Measurements from ENCODE around the gene NAPB. TPM values are rescaled to one million over a fixed set of nuclear protein-coding genes. Genes with fewer than 3 reads are reported as not detected.

Gene NAPB
- total RNA-seq, 2 donors from 2014 or later = 9.9 to 12.7 TPM

DNA sequence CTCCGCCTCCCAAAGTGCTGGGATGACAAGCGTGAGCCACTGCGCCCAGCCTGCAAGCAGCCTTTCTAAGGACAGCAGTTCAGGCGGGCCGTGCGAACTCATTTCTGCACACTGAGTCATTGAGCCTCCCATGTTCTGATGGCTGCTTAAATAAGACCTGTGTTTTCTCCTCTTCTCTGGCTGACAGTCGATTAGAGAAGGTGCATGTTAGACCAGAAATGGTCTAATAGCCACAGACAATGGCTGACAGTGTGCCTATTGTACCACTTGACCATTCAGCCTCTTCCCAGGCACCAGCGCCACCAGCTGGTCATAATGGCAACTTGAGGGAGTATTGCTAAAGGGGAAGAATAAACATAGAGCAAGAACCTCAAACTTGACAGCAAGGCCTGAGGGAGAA lies 25.2 kb upstream of the NAPB start:
- Histone ChIP-seq H3K9me3 (no peaks in the 10 kb centered on the region), H3K4me1 (no peaks in the 10 kb centered on the region), H3K36me3 (replicated peaks in 1 of 2; ENCODE audit: insufficient read depth in 1 of 2, low read depth in 2 of 2) (no peaks in the 10 kb centered on the region), H3K27me3 (no peaks in the 10 kb centered on the region), H3K27ac (no peak overlapping the region), H3K4me3 (no peak overlapping the region)
- TF ChIP-seq, protein P1, sequence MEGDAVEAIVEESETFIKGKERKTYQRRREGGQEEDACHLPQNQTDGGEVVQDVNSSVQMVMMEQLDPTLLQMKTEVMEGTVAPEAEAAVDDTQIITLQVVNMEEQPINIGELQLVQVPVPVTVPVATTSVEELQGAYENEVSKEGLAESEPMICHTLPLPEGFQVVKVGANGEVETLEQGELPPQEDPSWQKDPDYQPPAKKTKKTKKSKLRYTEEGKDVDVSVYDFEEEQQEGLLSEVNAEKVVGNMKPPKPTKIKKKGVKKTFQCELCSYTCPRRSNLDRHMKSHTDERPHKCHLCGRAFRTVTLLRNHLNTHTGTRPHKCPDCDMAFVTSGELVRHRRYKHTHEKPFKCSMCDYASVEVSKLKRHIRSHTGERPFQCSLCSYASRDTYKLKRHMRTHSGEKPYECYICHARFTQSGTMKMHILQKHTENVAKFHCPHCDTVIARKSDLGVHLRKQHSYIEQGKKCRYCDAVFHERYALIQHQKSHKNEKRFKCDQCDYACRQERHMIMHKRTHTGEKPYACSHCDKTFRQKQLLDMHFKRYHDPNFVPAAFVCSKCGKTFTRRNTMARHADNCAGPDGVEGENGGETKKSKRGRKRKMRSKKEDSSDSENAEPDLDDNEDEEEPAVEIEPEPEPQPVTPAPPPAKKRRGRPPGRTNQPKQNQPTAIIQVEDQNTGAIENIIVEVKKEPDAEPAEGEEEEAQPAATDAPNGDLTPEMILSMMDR (IDR thresholded peaks at IDR 0.05) = peak in 6 of 7 experiments; percentile 27 to 58 (median 52)
- TF ChIP-seq POLR2A (IDR thresholded peaks at IDR 0.05) = no peak
- intact Hi-C loops (cut with DNase I) = no loop called here
- 68 to 71% methylated on average over 8 of the region's 8 CpGs for WGBS, 2 donors
- DNase-seq (peak; percentile 36 to 64 (median 59)), ATAC-seq (no peak)

DNA sequence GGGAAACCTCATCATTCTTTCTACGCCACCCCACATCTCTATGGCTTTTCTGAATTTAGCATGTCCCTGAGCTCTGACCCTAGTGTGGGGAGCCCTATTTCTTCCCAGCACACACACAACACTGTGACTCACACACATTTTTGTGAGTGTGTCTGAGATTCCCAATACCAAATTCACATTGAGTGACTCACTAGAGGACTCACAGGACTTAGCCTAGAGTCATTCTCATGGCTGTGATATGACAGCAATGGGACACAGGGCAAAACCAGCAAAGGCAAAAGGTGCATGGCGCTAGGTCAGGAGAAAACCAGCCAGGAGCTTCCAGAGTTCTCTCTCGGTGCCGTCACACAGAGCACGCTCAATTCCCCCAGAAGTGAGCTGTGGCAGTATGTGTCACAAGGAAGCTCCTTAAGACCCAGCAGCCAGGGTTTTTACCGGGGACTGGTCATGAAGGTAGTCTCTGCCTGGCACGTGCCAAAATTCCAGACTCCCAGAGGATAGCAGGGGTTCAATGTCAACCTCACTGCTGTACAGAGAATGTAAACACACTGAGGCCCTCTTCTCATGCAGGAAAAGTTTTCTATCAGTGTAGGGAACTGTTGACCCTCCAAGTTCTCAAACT lies 24.4 kb upstream of the NAPB start:
- Histone ChIP-seq H3K27me3 (no peaks in the 10 kb centered on the region), H3K4me3 (no peak overlapping the region), H3K9me3 (no peaks in the 10 kb centered on the region), H3K4me1 (no peaks in the 10 kb centered on the region), H3K27ac (no peak overlapping the region), H3K36me3 (replicated peaks in 1 of 2; ENCODE audit: insufficient read depth in 1 of 2, low read depth in 2 of 2) (no peaks in the 10 kb centered on the region)
- ATAC-seq (no peak), DNase-seq (no peak)
- WGBS, 2 donors = 58 to 85% methylated on average over 7 of the region's 7 CpGs
- intact Hi-C loops (cut with DNase I) = no loop called here
- TF ChIP-seq POLR2A (IDR thresholded peaks at IDR 0.05) = no peak
- TF ChIP-seq, protein P1 (IDR thresholded peaks at IDR 0.05) = no peak

DNA sequence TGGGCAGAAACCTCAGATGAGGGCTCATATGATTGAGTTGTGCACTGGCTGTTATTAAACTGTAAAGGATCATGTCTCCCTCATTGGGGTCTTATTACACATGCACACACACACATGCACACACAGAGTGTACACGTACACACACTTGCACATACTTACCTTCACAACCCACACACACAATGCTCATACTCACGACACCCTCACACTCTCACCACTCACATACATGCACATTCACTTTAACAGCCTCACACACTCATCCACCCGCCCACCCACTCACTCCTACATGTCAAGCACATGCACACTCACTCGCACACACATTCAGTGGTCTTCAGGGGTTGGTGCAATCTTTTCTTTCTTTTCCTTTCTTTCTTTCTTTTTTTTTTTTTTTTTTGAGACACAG lies 23.6 kb upstream of the NAPB start:
- WGBS, 2 donors = 67 to 80% methylated on average over 4 of the region's 4 CpGs
- no peak overlapping the region for H3K27ac ChIP-seq
- intact Hi-C loops (cut with DNase I) = no loop called here
- no peaks in the 10 kb centered on the region for H3K27me3 ChIP-seq
- no peaks in the 10 kb centered on the region for H3K4me1 ChIP-seq
- no peak overlapping the region for H3K4me3 ChIP-seq
- no peak for TF ChIP-seq POLR2A (IDR thresholded peaks at IDR 0.05)
- TF ChIP-seq, protein P1 (IDR thresholded peaks at IDR 0.05) = no peak
- ATAC-seq (no peak), DNase-seq (no peak)
- H3K36me3 ChIP-seq (replicated peaks in 1 of 2; ENCODE audit: insufficient read depth in 1 of 2, low read depth in 2 of 2) = no peaks in the 10 kb centered on the region
- H3K9me3 ChIP-seq = no peaks in the 10 kb centered on the region

DNA sequence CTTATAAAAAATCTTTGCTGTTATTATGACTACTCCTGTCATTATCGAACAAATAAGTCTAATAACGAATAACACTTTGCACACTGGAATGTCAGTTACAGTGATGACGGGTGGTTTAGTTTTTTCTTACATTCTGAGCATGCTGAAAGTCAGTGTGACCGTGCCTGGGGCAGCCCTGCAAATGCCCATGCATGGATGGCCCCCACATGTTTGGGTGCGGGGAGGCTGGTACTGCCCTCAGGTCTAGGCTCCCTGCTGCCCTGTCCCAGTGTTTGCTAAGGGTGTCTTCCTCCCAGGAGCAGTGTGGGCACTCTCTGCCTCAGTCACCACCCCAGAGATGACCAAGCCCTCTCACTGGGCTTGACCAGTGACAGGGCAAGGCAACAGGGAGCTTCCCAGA lies 21.1 kb upstream of the NAPB start:
- TF ChIP-seq POLR2A (IDR thresholded peaks at IDR 0.05) = no peak
- TF ChIP-seq, protein P1 (IDR thresholded peaks at IDR 0.05) = no peak
- intact Hi-C loops (cut with DNase I) = no loop called here
- no peaks in the 10 kb centered on the region for H3K27me3 ChIP-seq
- WGBS, 2 donors = 64 to 70% methylated on average over 4 to 5 of the region's 5 CpGs
- H3K9me3 ChIP-seq = no peaks in the 10 kb centered on the region
- no peak overlapping the region for H3K4me3 ChIP-seq
- no peaks in the 10 kb centered on the region for H3K36me3 ChIP-seq (replicated peaks in 1 of 2; ENCODE audit: insufficient read depth in 1 of 2, low read depth in 2 of 2)
- DNase-seq = no peak
- no peak overlapping the region for H3K27ac ChIP-seq
- ATAC-seq = no peak
- H3K4me1 ChIP-seq = no peaks in the 10 kb centered on the region

DNA sequence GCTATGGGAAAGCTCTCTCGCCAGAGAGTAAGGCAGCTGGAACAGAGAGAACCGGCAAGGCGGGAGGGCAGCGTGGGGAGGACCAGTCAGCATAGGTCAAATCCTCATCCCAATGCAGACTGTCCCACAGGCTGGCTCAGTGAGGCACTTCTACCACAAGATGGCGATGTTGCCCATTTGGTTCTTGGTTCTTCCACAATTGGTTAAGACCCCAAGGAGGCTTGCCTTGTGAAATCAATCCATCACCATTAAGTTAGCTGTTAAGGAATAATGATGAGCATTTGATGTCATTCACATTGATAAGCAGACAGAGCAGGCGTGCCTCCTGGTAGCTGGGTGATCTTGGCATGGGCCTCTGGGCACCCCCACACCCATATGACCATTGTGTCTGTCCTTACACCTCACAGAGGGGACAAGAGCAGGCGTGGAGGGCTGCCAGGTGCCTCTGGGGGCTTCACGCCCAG lies 20.6 kb upstream of the NAPB start:
- H3K27ac ChIP-seq = no peak overlapping the region
- no peaks in the 10 kb centered on the region for H3K9me3 ChIP-seq
- TF ChIP-seq, protein P1 (IDR thresholded peaks at IDR 0.05) = peak; percentile 41 to 89 (median 63)
- no peak for TF ChIP-seq POLR2A (IDR thresholded peaks at IDR 0.05)
- WGBS, 2 donors = 15 to 23% methylated on average over 4 to 8 of the region's 8 CpGs
- no peak overlapping the region for H3K4me3 ChIP-seq
- no peaks in the 10 kb centered on the region for H3K27me3 ChIP-seq
- H3K36me3 ChIP-seq (replicated peaks in 1 of 2; ENCODE audit: insufficient read depth in 1 of 2, low read depth in 2 of 2) = no peaks in the 10 kb centered on the region
- intact Hi-C loops (cut with DNase I) = no loop called here
- H3K4me1 ChIP-seq = no peaks in the 10 kb centered on the region
- peak; percentile 52 for ATAC-seq
- peak; percentile 42 to 63 (median 58) for DNase-seq
